IMR-90 (cell line): ENCODE measurements around the gene CDO1. TPM values are rescaled to one million over a fixed set of nuclear protein-coding genes. Genes with fewer than 3 reads are reported as not detected.

Experiments
- microRNA-seq, 2 experiments: library from miRNA; stranded (forward) in 1 of 2; unstranded in 1 of 2; fragments of 10-50 nt in 1 of 2; fragments of <30 nt in 1 of 2; gene quantifications in 1 of 2; microRNA quantifications in 1 of 2; one replicate each; pipeline versions ENCODE3 to v1.1.0; 2013 to 2020; ENCODE audit not compliant: insufficient read depth in 1 of 2, insufficient read length in 1 of 2, unreplicated experiment in 1 of 2
- polyA plus RNA-seq, 3 experiments: library from polyadenylated mRNA; depleted of rRNA; stranded (reverse); fragments of >200 nt; gene quantifications; 2 replicates each; pipeline ENCODE4 v1.2.3, GENCODE V29; 2012; ENCODE audit warnings: low replicate concordance in 1 of 3
- small RNA-seq, 5 experiments: library from RNA; depleted of rRNA; stranded (forward); fragments of <200 nt; gene quantifications; one replicate each; pipeline ENCODE3, GENCODE V24; 2012
- total RNA-seq: library from RNA; depleted of rRNA; stranded (reverse); fragments of >200 nt; gene quantifications from 2 replicates; pipeline ENCODE4 v1.2.3, GENCODE V29; 2012; rRNA removed

Gene CDO1
- total and polyA plus RNA-seq, 2 of the 4 experiments (the other 2 are of a cell fraction), result 4.8 to 8.6 TPM

Small RNAs within 50 kb of the gene (microRNA-seq; reads per million reads assigned to microRNA genes)
- not detected for gene RNU2-49P (ENCODE audit: insufficient read depth, insufficient read length)

Small RNAs within 50 kb of the gene (small RNA-seq; reads per million reads assigned to genes)
- gene RNU2-49P, result 0.15 to 1.8 (median 0.25) reads per million in 5 experiments

Other genes with a start within 250 kb of the CDO1 start
- gene TICAM2, start 214.2 kb downstream of the CDO1 start, total RNA-seq, result 4.3 and 6.9 TPM in 2 replicates
- 2.9 and 3.4 TPM in 2 replicates for gene TICAM2, start 214.2 kb downstream of the CDO1 start, polyA plus RNA-seq (2012; rRNA removed)
- gene TMED7, start 190.6 kb downstream of the CDO1 start, total RNA-seq, result 75.6 and 173 TPM in 2 replicates
- 86.7 and 107 TPM in 2 replicates for gene TMED7, start 190.6 kb downstream of the CDO1 start, polyA plus RNA-seq (2012; rRNA removed)
- gene ATG12, start 24.9 kb upstream of the CDO1 start, total RNA-seq, result 95.7 and 117 TPM in 2 replicates
- gene ATG12, start 24.9 kb upstream of the CDO1 start, polyA plus RNA-seq (2012; rRNA removed), result 55.6 and 68.0 TPM in 2 replicates
- 21.9 and 93.9 TPM in 2 replicates for gene AP3S1, start 25.3 kb upstream of the CDO1 start, total RNA-seq
- gene AP3S1, start 25.3 kb upstream of the CDO1 start, polyA plus RNA-seq (2012; rRNA removed), result 52.8 and 73.1 TPM in 2 replicates
- under 0.01 and 0.18 TPM in 2 replicates for gene LVRN, start 145.8 kb upstream of the CDO1 start, total RNA-seq
- 0.06 and 0.10 TPM in 2 replicates for gene LVRN, start 145.8 kb upstream of the CDO1 start, polyA plus RNA-seq (2012; rRNA removed)
- not detected in 2 replicates for gene ARL14EPL, start 215.8 kb upstream of the CDO1 start, total RNA-seq
- not detected in 2 replicates for gene ARL14EPL, start 215.8 kb upstream of the CDO1 start, polyA plus RNA-seq (2012; rRNA removed)